Activated T-helper 1 cell treated with Interleukin-2 at 50 U/mL for 16 hours (primary cell): ENCODE measurements around the gene ELMO3.

Source experiments
- DNase-seq: peaks from one replicate; pipeline ENCODE4 v3.0.0-alpha.2; 2020; ENCODE audit warnings: low read depth

Gene ELMO3

DNA sequence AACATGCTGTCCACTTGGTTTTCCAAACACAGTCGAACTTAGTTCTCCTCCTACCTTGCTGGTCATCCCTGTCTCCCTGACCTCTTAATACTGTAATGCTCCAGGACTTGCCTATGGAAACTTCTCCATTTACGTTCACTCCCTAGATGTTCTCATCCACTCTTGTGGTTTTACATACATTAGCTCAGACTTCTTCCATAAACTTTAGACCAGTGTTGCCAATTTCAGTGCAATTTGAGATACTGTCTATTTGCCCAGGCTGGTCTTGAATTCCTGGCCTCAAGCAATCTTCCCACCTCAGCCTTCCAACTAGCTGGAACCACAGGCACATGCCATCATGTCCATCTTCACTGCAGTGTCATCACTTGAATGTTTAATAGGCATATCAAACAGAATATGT lies 16.6 kb upstream of the ELMO3 start:
- no peak for DNase-seq

DNA sequence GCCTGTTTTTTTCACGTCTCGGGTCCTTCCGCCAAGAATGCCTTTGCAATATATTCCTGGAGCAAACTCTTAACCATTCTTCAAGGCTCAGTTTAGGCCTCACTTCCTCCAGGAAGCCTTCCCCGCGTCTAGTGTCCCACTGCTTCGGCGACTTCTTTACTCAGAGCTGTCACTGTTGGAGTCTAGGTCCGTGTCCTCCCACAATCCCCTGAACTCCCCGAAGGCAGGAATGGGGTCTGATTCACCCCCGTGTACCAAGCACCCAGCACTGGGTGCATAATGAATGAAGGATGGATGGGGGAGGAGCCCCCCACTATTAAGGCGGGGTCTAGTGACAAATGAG lies 15.7 kb upstream of the ELMO3 start:
- DNase-seq = no peak

DNA sequence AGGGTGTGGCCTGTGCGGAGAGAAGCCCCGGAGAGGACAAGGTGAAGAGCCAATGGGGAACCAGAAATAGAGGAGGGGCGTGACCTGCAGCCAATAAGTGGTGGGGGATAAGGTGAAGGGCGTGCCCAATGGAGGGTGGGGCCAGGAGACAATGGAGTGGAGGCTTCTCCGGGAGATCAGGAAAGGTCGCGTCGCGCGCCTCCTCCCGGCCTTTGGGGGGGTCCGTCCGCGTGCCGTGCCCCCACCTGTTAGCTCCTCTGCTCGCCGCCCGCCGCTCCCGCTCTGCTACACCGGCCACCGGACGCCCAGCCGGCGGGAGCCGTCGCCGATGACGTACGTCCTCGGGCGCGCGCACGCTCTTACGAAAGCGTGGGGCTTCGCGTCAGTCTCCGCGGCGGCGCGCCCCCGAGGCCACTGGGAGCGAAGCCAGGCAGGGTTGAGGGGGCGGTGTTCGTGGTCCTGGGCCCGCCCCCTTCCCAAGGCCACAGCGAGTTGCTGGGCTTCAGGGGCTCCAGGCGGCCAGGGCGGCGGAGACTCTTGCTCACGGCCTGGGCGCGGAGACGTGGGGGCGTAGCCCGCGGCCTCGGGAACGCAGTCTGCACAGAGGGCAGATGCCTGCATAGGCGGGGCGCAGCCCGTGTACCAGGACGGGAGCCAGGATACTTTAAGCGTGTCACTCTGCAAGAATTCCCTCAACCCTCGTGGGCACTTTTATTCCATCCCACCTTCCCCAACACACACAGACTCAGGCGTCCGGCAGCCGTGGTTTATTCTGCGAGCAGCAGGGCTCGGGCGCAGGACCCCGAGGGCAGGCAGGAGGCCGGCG lies 15.1 kb upstream of the ELMO3 start, which contains the start of gene MATCAP1:
MATCAP1 (minus strand) TSS at position 337 of the 826 bp plus-strand sequence. CDS start 3,353 bp downstream, outside the sequence.
- peak; percentile 83 for DNase-seq

GRCh38 chr16:67184453-67184994 lies 14.4 kb upstream of the ELMO3 start:
- no peak for DNase-seq

DNA sequence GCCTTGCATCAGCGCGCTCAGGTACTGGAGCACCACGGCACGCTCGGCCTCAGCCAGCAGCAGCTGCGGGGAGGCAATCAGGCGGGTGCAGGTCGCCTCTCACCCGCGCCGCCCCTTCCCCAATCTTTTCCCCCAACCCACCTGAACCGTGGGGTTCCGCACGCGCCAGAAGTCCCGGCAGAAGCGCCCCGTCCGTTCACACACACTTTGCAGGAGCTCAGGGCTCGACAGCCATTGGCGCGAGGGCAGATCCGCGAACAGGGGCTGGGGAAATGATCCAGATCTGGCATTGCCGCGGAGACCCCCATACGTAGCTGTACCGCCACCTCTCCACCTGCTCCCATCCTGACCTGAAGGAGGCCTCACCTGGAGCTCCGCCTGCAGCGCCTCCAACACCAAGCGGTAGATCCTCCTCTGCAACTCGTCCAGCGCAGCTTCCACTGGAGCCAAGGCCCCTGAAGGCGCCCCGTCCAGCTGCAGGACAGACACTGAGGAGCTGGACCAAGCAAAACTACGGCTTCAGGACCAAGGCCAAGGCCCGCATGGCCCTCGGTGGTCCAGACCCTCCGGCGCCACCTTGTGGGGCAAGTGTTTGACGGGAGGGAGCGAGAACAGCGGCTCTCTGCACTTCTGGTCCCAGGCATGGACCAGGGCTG lies 13.8 kb upstream of the ELMO3 start:
- peak; percentile 66 for DNase-seq

GRCh38 chr16:67185651-67186134 lies 13.2 kb upstream of the ELMO3 start:
- no peak for DNase-seq

DNA sequence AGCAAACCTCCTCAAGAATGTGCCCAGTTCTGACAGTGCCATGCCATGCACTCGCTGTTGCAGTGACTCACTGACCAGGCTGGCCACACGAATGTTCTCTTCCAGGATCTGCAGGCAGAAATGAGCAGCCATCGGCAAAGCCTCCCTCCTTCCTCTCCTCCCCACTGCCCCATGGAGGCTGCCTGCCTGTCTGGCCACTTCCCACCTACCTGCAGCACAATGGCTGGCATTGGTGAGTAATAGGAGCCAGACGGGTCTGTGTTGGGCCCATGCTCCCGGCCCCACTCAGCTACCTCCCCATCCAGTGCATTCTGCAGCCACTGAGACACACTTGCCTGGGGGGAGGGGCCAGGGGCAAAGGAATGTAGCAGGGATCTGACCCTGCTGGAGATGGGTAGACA lies 12.4 kb upstream of the ELMO3 start:
- no peak for DNase-seq

- DNase-seq = no peak
Measured at GRCh38 chr16:67187175-67187890, 11.6 kb upstream of the ELMO3 start.

GRCh38 chr16:67188323-67188722 lies 10.6 kb upstream of the ELMO3 start:
- no peak for DNase-seq

GRCh38 chr16:67188798-67189197 lies 10.1 kb upstream of the ELMO3 start:
- no peak for DNase-seq

DNA sequence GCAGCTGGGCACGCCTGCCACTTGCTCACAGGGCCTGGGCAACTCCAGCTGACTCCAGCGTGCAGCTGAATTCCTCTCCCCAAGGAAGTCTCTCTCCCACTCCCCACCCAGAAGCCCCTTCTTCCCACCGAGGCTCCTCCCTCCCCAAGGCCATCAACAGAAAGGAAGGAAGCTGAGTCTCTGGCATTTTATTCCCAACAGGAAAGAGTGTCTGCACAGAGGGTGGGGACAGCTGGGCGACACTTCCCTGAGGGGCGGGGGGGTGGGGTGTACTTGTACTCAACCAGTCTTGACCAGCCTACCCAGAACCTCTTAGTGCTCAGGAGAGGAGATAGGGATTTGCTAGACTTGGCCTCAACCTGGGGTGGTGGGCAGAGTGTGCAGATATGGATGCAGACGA lies 8.9 kb upstream of the ELMO3 start, which contains the start of gene EXOC3L1:
EXOC3L1 (minus strand) TSS at position 96 of the 400 bp plus-strand sequence. CDS start 460 bp downstream, outside the sequence.
- DNase-seq = no peak

- no peak for DNase-seq
Measured at GRCh38 chr16:67190448-67191399, 8.2 kb upstream of the ELMO3 start.

DNA sequence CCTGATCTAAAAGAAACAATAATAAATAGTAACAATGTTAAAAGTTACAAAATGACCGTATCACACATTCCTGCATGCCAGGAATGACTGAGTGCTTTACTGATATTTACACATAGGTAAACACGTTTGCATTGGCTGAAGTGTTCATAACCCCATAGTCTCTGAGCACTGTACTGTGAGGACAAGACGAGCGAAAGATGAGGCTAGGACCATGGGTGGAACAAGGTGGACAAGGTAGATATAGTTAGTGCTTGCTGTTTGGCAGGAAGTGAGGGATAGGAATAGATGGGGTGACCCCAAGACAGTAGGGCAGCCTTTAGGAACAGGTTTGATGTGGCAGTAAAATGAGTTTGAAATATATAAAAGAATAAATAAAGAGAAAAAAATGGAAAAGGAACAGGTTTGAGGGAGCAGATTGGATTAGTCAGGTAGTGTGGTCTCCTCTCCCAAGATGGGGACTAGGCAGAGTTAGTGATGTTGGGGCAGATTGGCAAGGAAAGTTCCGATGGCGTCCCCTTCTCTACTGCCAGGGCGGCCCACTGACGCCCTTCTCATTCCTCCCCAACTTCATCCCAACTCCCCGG lies 7.4 kb upstream of the ELMO3 start:
- DNase-seq = no peak

GRCh38 chr16:67191995-67192681 lies 6.8 kb upstream of the ELMO3 start, which contains the start of gene E2F4:
TSS of gene E2F4 (plus strand) at chr16:67192155. CDS start at chr16:67192228, 73 bp downstream.
- peak; percentile 84 for DNase-seq

- DNase-seq = no peak
Measured at GRCh38 chr16:67192781-67193361, 6.1 kb upstream of the ELMO3 start.

DNA sequence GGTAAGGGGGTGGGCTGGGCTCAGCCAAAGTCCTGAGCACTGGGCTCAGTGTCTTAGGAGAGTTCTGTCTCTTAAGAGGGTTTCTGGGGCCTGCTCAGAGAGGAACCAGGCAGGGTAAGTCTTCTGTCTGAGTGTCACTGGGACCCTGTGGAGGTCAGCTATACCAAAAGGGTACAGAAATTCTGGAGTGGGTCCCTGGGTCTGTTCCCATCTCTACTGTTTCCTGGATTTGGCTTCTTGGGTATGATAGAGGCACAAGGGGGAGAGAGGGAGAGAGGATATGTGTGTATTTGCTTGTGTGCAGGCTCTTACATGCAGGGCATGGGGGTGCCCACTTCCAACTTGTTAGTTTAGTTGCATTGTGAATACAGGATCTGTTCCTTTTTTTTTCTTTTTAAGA lies 5.4 kb upstream of the ELMO3 start:
- DNase-seq = no peak

DNA sequence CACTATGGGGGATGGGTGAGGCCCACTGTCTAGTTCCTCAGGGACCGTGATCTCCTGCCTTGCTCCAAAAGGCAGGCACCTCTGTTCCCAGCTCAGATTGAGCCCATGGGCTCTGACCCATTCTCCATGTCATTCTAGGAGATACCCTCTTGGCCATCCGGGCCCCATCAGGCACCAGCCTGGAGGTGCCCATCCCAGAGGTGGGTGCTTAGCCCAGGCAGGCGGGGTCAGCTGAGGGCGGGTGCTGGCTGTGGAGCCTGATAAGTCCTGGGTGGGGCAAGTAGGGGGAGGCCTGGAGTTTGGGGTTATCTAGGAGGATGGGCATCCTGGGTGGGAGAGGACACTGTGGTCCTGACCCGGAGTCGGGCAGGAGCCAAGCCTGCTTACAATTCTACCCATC lies 4.7 kb upstream of the ELMO3 start:
- DNase-seq = no peak

DNA sequence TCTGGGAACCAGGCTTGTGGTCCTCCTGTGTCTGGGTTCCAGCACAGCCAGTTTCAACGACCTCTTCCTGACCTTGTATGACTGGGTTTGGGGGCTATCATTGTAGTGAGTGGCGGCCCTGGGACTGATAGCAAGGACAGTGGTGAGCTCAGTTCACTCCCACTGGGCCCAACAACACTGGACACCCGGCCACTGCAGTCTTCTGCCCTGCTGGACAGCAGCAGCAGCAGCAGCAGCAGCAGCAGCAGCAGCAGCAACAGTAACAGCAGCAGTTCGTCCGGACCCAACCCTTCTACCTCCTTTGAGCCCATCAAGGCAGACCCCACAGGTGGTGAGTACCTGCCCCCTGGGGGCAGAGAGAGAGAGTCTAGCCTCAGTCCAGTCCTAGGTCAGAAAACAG lies 3.3 kb upstream of the ELMO3 start:
- DNase-seq = no peak

DNA sequence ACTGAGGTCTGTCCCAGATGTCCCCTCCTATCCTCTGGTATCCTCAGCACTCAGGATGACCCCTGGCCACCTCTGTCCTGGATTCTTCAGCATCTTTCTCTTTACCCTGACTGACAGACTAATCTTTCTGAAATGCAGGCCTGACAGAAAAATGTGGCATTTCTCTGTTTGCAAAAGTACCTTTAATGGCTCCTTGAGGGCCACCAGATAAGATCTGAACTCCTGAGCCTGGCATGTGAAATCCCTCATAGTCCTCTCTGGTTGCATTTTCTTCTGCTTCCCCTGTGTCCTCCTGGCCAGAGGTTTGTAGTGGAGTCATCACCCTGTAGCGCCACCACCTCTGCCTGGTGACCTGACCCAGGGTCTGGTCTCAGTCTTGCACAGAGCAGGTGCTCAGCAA lies 2.0 kb upstream of the ELMO3 start:
- no peak for DNase-seq

GRCh38 chr16:67197704-67198103 lies 1.2 kb upstream of the ELMO3 start:
- DNase-seq = no peak
